ENCODE results near the gene UPK1A. TPM values are rescaled to one million over a fixed set of nuclear protein-coding genes. Genes with fewer than 3 reads are reported as not detected.
A peak's percentile ranks its signal among the peaks of the same experiment; 100 is the strongest.
"Not testable (repeated sequence)": the region's sequence is repeated elsewhere in the genome, so short reads cannot be mapped to it uniquely, and the experiment has no call there.

Gene UPK1A
- polyA plus RNA-seq, 4 donors, result 1.6 to 48.7 (median 31.6) TPM

DNA sequence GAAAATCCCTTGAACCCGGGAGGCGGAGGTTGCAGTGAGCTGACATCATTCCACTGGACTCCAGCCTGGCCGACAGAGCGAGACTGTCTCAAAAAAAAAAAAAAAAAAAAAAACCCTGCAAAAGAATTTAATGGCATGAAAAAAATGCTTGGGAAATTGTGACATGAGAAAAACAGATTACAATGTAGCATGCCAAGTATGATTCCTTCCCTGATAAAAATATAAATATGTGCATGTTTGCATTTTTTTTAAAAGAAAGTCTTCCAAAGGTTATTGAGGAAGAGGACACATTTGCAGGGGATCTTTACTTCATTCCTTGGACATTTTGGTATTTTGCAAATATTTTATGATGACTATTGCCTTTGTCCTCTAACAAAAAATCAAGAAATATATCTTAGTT lies 23.5 kb downstream of the UPK1A start:
- DNase-seq (ENCODE audit: low read depth in 4 of 4, low spot score in 3 of 4), result no peak

DNA sequence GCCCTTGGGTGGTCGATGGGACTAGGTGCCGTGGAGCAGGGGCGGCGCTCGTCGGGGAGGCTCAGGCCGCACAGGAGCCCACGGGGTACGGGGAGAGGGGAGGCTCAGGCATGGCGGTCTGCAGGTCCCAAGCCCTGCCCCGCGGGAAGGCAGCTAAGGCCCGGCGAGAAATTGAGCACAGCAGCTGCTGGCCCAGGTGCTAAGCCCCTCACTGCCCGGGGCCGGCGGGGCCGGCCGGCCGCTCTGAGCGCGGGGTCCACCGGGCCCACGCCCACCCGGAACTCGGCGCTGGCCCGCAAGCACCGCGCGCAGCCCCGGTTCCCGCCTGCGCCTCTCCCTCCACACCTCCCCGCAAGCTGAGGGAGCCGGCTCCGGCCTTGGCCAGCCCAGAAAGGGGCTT lies 24.8 kb downstream of the UPK1A start:
- not testable (repeated sequence) for DNase-seq (ENCODE audit: low read depth in 4 of 4, low spot score in 3 of 4)

GRCh38 chr19:35692010-35692409 lies 25.7 kb downstream of the UPK1A start:
- DNase-seq (ENCODE audit: low read depth in 4 of 4, low spot score in 3 of 4), result no peak

DNA sequence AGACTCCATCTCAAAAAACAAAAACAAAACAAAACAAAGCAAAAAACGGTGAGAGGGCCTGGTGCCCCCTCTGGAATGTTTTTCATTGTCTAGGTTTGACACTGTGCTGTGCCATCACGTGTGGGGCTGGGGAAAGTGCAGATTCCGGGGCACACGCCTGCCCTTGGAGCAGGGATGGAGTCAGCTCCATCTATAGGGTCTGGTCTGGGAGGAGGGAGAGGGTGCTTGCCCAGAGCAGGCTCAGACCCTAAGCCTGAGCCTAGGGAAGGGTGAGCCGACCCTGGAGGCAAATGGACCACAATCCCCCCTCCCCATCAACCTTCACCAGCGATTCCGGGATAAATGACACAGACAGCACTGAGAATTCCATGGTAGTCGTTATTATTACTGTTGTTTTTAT lies 27.1 kb downstream of the UPK1A start:
- no peak for DNase-seq (ENCODE audit: low read depth in 4 of 4, low spot score in 3 of 4)

DNA sequence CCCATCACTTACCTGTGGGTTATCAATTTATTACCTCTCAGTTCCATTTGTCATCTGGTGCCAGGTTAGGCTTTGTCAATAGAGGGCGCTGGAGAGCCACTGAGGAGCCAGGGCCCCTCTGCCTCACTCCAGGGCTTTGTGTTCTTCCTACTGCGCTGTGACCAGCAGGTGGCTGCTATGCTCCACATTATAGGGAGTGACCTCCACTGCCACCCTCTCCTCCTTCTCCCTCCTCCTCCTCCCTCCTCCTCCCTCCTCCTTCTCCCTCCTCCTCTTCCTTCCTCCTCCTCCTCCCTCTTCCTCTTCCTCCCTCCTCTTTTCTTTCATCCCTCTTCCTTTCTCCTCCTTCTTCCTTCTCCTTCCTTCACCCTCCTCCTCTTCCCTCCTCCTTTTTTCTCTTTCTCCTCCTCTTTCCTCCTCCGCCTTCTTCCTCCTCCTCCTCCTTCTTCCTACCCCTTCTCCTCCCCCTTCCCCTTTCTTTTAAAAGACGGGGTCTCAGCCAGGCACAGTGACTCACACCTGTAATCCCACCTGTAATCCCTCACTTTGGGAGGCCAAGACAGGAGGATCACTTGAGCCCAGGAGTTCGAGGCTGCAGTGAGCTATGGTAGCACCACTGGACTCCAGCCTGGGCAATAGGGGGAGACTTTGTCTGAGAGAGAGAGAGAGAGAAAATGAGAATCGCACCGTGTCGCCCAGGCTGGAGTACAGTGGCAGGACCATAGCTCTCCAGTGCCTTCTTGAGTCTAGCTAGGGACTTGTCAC lies 27.7 kb downstream of the UPK1A start:
- peak; percentile 71 to 75 (median 72) for DNase-seq (ENCODE audit: low read depth in 4 of 4, low spot score in 3 of 4)

DNA sequence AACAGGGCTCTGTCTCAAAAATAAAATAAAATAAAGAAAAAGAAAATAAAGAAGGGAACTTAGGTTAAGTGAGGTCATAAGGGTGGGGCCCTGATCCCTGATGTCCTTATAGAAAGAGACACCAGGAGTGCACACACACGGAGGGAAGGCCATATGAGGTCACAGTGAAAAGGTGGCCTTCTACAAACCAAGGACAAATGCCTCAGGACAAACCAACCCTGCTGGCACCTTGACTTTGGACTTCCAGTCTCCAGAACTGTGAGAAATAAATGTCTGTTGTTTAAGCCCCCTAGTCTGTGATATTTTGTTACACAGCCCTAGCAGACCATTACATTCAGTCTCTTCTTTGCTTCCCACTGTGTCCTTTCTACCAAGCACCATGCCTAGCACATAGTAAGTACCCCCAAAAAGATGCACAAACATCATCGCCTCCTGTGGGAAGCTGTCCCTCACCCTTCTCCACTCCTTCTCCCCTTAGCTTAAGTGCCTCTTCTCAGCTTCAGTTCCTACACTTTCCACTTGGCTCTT lies 29.6 kb downstream of the UPK1A start:
- no peak for DNase-seq (ENCODE audit: low read depth in 4 of 4, low spot score in 3 of 4)

GRCh38 chr19:35696835-35697234 lies 30.5 kb downstream of the UPK1A start:
- no peak for DNase-seq (ENCODE audit: low read depth in 4 of 4, low spot score in 3 of 4)

DNA sequence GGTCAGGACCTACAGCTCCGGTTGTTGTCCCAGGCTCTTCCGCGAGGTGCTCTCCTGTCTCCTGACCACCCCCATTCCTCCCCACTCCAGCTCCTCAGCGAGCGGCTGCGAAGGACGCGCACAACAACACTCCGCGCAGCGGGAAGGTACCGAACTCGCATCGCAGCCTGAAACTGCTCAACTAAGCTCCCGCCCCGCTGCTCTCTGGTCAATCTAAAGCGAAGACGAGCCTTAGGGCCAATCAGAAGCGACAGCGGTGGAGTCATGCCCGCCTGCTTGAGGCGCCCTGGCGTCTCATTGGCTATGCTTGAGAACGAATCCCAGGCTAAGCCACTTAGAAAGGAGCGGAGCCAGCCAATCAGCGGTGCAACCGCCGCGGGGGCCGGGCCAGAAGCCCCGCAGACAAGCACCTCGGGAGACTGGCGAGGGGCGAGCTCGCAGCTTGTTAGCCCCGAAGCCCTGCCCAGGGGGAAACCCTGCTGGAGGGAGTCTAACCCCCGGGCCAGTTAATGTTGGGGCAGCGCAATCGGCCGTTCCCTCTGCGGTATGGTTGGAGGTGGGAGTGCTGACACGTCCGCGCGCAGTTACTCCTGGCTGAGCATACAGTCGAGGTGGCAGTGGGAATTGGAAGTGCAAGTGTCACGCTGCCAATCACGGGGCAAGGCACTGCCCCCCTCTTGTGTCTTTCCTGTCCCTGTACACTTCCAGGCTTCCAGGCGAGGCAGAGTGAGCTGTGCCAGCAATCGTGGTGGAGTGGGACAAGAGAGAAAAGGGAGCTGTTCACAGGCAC lies 36.1 kb downstream of the UPK1A start:
- DNase-seq (ENCODE audit: low read depth in 4 of 4, low spot score in 3 of 4), result peak; percentile 87 to 92 (median 90)

GRCh38 chr19:35703343-35703742 lies 37.0 kb downstream of the UPK1A start:
- DNase-seq (ENCODE audit: low read depth in 4 of 4, low spot score in 3 of 4), result no peak

DNA sequence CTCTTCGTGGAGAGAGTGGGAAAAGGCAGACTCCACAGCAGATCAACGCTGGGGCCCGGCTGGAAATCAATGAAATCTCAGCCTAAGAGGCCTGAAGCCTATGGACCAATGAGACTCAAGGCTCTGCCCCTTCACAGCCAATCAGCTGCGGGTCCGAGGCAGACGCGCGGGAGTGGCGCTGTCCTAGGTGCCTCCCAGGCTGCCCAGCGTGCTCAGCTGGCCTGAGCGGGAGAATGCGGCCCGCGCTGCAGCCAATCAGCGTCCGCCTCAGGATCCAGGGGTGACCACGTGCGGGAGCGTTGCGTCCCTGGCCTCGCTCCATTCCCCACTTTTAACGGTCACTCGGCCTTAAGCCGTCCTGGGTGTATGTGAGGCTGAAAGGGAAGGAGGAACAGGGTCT lies 37.9 kb downstream of the UPK1A start, which contains the start of gene ZBTB32:
Gene ZBTB32 (plus strand): TSS at position 341 of the 400 bp plus-strand sequence. CDS start 10,069 bp downstream, outside the sequence.
- no peak for DNase-seq (ENCODE audit: low read depth in 4 of 4, low spot score in 3 of 4)

GRCh38 chr19:35708391-35708790 lies 42.1 kb downstream of the UPK1A start:
- no peak for DNase-seq (ENCODE audit: low read depth in 4 of 4, low spot score in 3 of 4)

DNA sequence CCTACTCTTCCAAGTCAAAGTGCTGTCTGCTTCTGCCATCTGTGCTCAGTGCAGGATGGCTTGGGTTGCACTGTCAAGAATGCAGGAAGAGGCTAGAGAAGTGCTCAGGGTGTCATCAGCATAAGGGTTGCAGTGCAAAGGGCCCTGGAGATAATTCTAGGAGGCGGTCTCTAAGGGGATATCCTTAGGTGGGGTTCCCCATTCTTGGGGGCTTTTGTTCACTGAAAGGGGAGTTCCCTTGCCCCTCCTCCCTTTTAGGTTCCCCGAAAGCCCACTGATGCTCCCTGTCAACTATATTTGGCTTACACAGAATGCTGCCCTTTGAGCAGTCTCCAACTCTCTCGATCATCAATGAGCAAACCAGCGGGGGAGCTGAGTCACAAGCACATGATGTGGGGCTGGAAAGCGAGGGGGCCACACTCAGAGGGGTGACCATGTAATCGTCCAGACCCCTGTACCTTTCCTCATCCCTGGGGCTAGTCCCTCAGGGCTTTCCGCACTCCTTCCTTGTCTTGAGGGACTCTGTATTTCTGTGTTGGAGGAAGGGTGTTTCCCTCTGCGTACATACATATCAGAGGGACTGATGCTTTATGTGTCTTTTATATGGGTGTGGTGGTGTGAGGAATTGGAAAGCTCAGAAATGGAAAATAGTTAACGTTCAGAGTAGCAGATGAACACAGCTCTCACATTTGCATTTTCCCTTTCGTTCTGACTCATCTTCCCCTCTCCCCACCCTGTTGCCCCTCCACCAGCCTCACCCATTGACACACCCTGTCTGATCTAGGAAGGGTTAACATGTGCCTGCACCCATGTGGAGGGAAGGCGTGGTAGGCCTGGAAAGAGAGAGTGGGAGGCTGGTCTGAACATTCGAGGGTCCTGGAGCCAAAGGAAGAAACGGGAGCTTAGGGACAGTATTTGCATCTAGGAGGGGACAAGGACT lies 44.7 kb downstream of the UPK1A start:
- no peak for DNase-seq (ENCODE audit: low read depth in 4 of 4, low spot score in 3 of 4)

- DNase-seq (ENCODE audit: low read depth in 4 of 4, low spot score in 3 of 4), result no peak
Observed at GRCh38 chr19:35712567-35713505, 46.5 kb downstream of the UPK1A start.

GRCh38 chr19:35713506-35713850 lies 47.2 kb downstream of the UPK1A start:
- DNase-seq (ENCODE audit: low read depth in 4 of 4, low spot score in 3 of 4), result no peak

- DNase-seq (ENCODE audit: low read depth in 4 of 4, low spot score in 3 of 4), result no peak
Observed at GRCh38 chr19:35713904-35714495, 47.7 kb downstream of the UPK1A start.

DNA sequence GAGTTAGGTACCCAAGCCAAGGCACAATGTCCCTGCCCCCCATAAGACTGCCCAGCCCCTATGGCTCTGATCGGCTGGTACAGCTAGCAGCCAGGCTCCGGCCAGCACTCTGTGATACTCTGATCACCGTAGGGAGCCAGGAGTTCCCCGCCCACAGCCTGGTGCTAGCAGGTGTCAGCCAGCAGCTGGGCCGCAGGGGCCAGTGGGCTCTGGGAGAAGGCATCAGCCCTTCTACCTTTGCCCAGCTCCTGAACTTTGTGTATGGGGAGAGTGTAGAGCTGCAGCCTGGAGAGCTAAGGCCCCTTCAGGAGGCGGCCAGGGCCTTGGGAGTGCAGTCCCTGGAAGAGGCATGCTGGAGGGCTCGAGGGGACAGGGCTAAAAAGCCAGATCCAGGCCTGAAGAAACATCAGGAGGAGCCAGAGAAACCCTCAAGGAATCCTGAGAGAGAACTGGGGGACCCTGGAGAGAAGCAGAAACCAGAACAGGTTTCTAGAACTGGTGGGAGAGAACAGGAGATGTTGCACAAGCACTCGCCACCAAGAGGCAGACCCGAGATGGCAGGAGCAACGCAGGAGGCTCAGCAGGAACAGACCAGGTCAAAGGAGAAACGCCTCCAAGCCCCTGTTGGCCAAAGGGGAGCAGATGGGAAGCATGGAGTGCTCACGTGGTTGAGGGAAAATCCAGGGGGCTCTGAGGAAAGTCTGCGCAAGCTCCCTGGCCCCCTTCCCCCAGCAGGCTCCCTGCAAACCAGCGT lies 48.5 kb downstream of the UPK1A start:
- DNase-seq (ENCODE audit: low read depth in 4 of 4, low spot score in 3 of 4), result no peak

- no peak for DNase-seq (ENCODE audit: low read depth in 4 of 4, low spot score in 3 of 4)
Observed at GRCh38 chr19:35715355-35715809, 49.1 kb downstream of the UPK1A start.

All from right renal pelvis (tissue), 4 donors.